ENCODE measurements around the gene TSPOAP1. TPM values are rescaled to one million over a fixed set of nuclear protein-coding genes. Genes with fewer than 3 reads are reported as not detected.

Gene TSPOAP1
- total RNA-seq, 1 experiment from 2014 or later = 10.9 TPM

DNA sequence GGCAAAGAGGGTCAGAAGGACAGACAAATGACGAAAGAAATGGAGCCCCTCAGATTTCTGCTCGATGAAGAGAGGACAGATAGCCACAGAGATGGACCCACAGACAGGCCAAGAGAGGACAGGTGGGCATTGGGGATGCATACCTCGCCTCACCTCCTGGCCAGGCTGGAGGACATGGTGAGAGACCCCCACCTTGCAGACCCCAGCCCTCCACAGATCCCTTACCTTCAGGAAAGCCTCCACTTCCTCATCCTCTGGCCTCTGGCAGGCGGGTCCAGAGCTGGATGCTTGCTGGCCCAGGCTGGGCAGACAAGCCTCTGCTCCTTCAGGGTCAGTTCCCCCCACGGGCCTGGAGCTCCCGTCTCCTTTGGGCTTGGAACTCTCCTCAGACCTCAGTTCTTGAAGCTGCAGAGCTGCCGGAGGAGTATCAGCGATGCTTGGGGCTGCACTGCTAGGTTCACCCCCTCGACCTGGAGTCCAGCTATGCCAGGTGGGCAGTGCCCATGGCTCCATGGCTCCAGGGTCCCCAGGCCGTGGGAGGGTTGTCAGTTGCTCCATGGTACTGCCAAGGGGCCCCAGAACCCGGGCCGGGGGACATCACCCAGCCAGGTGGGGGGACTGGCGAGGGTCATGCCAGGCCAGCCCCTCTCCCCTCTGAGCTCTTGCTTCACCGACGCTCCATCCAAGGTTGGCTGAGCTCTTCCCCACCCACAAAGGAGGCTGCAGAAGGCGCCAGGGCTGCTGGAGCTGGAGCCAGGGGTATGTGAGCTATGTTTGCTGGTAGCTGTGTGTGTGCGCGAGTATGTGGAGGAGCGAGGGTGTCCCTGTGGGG, 1.0 kb downstream of the TSPOAP1 start:
- Mint-ChIP-seq H3K4me3 (no peak overlapping the region), H3K27ac (no peak overlapping the region), H3K36me3 (no peaks in the 10 kb centered on the region), H3K9me3 (no peaks in the 10 kb centered on the region), H3K27me3 (ENCODE audit: low read depth) (peaks cover 26% of the 10 kb centered on the region), H3K4me1 (peaks cover 62% of the 10 kb centered on the region)
- ChIA-PET CTCF (interaction anchor here (0.6 to 4.1 kb wide), 5 partner anchors 10 to 124 kb away, joined by 3 to 36 read pairs (median 23); partner anchors contain the start of gene SUPT4H1), POLR2A (interaction anchor here (1.1 to 1.7 kb wide), 2 partner anchors 9 to 10 kb away, joined by 5 read pairs; no protein-coding TSS in a partner anchor)
- ATAC-seq (no peak), DNase-seq (ENCODE audit: low spot score) (no peak)
- TF ChIP-seq, protein P1, sequence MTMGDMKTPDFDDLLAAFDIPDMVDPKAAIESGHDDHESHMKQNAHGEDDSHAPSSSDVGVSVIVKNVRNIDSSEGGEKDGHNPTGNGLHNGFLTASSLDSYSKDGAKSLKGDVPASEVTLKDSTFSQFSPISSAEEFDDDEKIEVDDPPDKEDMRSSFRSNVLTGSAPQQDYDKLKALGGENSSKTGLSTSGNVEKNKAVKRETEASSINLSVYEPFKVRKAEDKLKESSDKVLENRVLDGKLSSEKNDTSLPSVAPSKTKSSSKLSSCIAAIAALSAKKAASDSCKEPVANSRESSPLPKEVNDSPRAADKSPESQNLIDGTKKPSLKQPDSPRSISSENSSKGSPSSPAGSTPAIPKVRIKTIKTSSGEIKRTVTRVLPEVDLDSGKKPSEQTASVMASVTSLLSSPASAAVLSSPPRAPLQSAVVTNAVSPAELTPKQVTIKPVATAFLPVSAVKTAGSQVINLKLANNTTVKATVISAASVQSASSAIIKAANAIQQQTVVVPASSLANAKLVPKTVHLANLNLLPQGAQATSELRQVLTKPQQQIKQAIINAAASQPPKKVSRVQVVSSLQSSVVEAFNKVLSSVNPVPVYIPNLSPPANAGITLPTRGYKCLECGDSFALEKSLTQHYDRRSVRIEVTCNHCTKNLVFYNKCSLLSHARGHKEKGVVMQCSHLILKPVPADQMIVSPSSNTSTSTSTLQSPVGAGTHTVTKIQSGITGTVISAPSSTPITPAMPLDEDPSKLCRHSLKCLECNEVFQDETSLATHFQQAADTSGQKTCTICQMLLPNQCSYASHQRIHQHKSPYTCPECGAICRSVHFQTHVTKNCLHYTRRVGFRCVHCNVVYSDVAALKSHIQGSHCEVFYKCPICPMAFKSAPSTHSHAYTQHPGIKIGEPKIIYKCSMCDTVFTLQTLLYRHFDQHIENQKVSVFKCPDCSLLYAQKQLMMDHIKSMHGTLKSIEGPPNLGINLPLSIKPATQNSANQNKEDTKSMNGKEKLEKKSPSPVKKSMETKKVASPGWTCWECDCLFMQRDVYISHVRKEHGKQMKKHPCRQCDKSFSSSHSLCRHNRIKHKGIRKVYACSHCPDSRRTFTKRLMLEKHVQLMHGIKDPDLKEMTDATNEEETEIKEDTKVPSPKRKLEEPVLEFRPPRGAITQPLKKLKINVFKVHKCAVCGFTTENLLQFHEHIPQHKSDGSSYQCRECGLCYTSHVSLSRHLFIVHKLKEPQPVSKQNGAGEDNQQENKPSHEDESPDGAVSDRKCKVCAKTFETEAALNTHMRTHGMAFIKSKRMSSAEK (CRISPR knock-in tag; IDR thresholded peaks at IDR 0.05; ENCODE audit: borderline replicate concordance) = no peak
- no peak for TF ChIP-seq ZNF121 (CRISPR knock-in tag; IDR thresholded peaks at IDR 0.05)
- TF ChIP-seq, protein P2, sequence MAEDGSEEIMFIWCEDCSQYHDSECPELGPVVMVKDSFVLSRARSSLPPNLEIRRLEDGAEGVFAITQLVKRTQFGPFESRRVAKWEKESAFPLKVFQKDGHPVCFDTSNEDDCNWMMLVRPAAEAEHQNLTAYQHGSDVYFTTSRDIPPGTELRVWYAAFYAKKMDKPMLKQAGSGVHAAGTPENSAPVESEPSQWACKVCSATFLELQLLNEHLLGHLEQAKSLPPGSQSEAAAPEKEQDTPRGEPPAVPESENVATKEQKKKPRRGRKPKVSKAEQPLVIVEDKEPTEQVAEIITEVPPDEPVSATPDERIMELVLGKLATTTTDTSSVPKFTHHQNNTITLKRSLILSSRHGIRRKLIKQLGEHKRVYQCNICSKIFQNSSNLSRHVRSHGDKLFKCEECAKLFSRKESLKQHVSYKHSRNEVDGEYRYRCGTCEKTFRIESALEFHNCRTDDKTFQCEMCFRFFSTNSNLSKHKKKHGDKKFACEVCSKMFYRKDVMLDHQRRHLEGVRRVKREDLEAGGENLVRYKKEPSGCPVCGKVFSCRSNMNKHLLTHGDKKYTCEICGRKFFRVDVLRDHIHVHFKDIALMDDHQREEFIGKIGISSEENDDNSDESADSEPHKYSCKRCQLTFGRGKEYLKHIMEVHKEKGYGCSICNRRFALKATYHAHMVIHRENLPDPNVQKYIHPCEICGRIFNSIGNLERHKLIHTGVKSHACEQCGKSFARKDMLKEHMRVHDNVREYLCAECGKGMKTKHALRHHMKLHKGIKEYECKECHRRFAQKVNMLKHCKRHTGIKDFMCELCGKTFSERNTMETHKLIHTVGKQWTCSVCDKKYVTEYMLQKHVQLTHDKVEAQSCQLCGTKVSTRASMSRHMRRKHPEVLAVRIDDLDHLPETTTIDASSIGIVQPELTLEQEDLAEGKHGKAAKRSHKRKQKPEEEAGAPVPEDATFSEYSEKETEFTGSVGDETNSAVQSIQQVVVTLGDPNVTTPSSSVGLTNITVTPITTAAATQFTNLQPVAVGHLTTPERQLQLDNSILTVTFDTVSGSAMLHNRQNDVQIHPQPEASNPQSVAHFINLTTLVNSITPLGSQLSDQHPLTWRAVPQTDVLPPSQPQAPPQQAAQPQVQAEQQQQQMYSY (CRISPR knock-in tag; IDR thresholded peaks at IDR 0.05) = no peak
- TF ChIP-seq, protein P3, sequence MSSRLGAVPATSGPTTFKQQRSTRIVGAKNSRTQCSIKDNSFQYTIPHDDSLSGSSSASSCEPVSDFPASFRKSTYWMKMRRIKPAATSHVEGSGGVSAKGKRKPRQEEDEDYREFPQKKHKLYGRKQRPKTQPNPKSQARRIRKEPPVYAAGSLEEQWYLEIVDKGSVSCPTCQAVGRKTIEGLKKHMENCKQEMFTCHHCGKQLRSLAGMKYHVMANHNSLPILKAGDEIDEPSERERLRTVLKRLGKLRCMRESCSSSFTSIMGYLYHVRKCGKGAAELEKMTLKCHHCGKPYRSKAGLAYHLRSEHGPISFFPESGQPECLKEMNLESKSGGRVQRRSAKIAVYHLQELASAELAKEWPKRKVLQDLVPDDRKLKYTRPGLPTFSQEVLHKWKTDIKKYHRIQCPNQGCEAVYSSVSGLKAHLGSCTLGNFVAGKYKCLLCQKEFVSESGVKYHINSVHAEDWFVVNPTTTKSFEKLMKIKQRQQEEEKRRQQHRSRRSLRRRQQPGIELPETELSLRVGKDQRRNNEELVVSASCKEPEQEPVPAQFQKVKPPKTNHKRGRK (CRISPR knock-in tag; IDR thresholded peaks at IDR 0.05; ENCODE audit: borderline replicate concordance) = no peak
- TF ChIP-seq, protein P4, sequence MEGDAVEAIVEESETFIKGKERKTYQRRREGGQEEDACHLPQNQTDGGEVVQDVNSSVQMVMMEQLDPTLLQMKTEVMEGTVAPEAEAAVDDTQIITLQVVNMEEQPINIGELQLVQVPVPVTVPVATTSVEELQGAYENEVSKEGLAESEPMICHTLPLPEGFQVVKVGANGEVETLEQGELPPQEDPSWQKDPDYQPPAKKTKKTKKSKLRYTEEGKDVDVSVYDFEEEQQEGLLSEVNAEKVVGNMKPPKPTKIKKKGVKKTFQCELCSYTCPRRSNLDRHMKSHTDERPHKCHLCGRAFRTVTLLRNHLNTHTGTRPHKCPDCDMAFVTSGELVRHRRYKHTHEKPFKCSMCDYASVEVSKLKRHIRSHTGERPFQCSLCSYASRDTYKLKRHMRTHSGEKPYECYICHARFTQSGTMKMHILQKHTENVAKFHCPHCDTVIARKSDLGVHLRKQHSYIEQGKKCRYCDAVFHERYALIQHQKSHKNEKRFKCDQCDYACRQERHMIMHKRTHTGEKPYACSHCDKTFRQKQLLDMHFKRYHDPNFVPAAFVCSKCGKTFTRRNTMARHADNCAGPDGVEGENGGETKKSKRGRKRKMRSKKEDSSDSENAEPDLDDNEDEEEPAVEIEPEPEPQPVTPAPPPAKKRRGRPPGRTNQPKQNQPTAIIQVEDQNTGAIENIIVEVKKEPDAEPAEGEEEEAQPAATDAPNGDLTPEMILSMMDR (IDR thresholded peaks at IDR 0.05) = no peak
- no peak for TF ChIP-seq SP1 (CRISPR knock-in tag; conservative IDR thresholded peaks at IDR 0.05)
- TF ChIP-seq, protein P5, sequence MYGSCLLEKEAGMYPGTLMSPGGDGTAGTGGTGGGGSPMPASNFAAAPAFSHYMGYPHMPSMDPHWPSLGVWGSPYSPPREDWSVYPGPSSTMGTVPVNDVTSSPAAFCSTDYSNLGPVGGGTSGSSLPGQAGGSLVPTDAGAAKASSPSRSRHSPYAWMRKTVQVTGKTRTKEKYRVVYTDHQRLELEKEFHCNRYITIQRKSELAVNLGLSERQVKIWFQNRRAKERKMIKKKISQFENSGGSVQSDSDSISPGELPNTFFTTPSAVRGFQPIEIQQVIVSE (CRISPR knock-in tag; IDR thresholded peaks at IDR 0.05; ENCODE audit: borderline replicate concordance) = no peak
- TF ChIP-seq, protein P6, sequence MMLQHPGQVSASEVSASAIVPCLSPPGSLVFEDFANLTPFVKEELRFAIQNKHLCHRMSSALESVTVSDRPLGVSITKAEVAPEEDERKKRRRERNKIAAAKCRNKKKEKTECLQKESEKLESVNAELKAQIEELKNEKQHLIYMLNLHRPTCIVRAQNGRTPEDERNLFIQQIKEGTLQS (CRISPR knock-in tag; conservative IDR thresholded peaks at IDR 0.05) = no peak
- TF ChIP-seq ATF1 (CRISPR knock-in tag; IDR thresholded peaks at IDR 0.05) = no peak
- no peak for TF ChIP-seq FOXP1 (CRISPR knock-in tag; IDR thresholded peaks at IDR 0.05; ENCODE audit: borderline replicate concordance)
- TF ChIP-seq, protein P7, sequence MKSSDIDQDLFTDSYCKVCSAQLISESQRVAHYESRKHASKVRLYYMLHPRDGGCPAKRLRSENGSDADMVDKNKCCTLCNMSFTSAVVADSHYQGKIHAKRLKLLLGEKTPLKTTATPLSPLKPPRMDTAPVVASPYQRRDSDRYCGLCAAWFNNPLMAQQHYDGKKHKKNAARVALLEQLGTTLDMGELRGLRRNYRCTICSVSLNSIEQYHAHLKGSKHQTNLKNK (CRISPR knock-in tag; IDR thresholded peaks at IDR 0.05) = no peak

All from WTC11 (cell line).